Large intestine (tissue), 3 donors: ENCODE measurements around the gene PTPRD. TPM values are rescaled to one million over a fixed set of nuclear protein-coding genes. Genes with fewer than 3 reads are reported as not detected.

Source experiments
- DNase-seq, 2 donors: peaks; one replicate each; pipeline versions ENCODE4 v3.0.0 to v3.0.0-alpha.2; 2013
- H3K27ac ChIP-seq: one replicate; pipeline ENCODE4 v1.5.1; 2013; ENCODE audit warnings: low read length
- H3K27me3 ChIP-seq: 2 replicates; pipeline ENCODE4 v1.6.1; 2013; ENCODE audit warnings: low read length; ENCODE audit not compliant: control insufficient read depth, insufficient read depth
- H3K36me3 ChIP-seq: 2 replicates; pipeline ENCODE4 v1.6.1; 2013; ENCODE audit warnings: low read length; ENCODE audit not compliant: control insufficient read depth, insufficient read depth
- H3K4me1 ChIP-seq: one replicate; pipeline ENCODE4 v1.6.1; 2013; ENCODE audit warnings: low read length; ENCODE audit not compliant: control insufficient read depth, insufficient read depth
- H3K4me3 ChIP-seq: one replicate; pipeline ENCODE4 v1.5.1; 2013; ENCODE audit warnings: low read length
- H3K9me3 ChIP-seq: one replicate; pipeline ENCODE4 v1.6.1; 2013; ENCODE audit warnings: mild to moderate bottlenecking, low read depth, low read length, moderate library complexity; ENCODE audit not compliant: control insufficient read depth
- WGBS: methylation state at CpG from one replicate; pipeline ENCODE4 v1.1.5; 2013; ENCODE audit warnings: low lambda C conversion rate; ENCODE audit not compliant: insufficient coverage; 5-methylcytosine and 5-hydroxymethylcytosine counted together
- polyA plus RNA-seq: library from polyadenylated mRNA; unstranded; fragments of 120-200 nt; gene quantifications from one replicate; pipeline ENCODE4 v1.2.1, GENCODE V29; 2013

Gene PTPRD
- polyA plus RNA-seq, 1 donor: 12.0 TPM

DNA sequence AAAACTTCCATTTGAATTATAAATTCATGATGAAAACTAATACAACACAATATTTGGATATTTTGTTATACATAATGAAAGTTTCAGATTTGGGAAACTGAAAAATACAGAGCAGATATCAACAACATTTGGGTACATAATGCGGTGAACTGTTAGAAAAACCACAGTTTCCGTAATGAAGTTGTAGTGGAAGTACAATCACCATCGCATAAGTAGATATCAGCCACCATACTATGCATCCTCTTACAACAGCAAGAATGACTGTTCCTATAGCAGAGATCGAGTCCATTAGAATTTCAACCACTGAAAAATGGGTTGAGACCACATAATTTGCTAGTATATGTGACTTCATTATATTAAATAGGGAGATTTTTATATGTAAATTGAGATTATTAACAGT, 2043.0 kb downstream of the PTPRD start:
- Histone ChIP-seq H3K4me1 (no peaks in the 10 kb centered on the region), H3K27me3 (no peaks in the 10 kb centered on the region), H3K4me3 (no peak overlapping the region), H3K9me3 (no peaks in the 10 kb centered on the region), H3K27ac (no peak overlapping the region), H3K36me3 (no peaks in the 10 kb centered on the region)
- DNase-seq: no peak
- 80% methylated on average over 1 of the region's 4 CpGs for WGBS

DNA sequence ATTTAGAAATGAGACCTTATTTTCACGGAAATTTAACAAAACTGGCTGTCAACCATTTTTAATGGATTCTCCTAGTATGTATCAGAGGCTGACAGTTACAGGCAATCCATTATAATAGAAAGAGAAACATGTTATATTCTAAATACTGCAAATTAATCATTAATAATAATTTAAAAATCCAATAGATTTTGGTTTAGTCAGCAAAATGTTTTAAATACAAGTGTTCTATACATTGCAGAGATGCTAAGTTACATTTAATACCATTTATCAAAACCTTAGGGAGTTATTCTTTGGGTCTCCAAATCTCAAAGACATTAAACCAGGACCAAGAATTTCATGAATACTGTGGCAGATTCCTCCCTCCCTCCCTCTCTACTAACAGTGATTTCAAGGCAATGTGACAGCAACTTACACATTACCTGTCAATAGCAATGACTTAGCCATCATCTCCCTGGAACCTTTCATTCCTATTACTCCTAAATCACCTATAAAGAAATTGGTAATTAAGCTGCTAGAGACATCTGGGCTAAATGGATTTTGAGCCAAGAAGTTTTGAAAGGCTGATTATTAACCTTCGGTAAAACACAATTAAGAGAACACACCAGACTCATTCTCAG, 2044.7 kb downstream of the PTPRD start:
- H3K4me1 ChIP-seq: no peaks in the 10 kb centered on the region
- no peaks in the 10 kb centered on the region for H3K27me3 ChIP-seq
- no peaks in the 10 kb centered on the region for H3K9me3 ChIP-seq
- H3K4me3 ChIP-seq: no peak overlapping the region
- H3K27ac ChIP-seq: no peak overlapping the region
- no peak for DNase-seq
- no peaks in the 10 kb centered on the region for H3K36me3 ChIP-seq
- WGBS: 89% methylated on average over 1 of the region's 2 CpGs

DNA sequence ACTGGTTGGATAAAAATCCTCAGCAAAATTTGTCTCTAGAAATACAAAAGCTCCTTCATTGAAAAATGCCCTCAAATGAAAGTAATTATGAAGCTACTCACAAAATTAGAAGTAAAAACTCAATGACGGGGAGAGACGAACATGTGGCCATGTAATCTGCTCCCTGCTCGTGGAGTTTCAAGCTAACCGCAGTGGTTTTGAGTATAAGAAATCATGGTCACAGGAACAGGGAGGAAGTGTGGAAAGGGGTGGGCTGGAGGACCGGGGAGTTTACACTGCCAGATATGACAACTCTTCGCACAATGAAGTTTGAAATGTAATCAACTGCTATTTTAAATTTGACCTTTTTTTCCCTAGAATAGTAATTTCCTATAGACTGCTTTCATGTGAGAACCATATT, 2047.8 kb downstream of the PTPRD start:
- Histone ChIP-seq H3K27ac (no peak overlapping the region), H3K27me3 (no peaks in the 10 kb centered on the region), H3K36me3 (no peaks in the 10 kb centered on the region), H3K4me1 (no peaks in the 10 kb centered on the region), H3K4me3 (no peak overlapping the region), H3K9me3 (no peaks in the 10 kb centered on the region)
- DNase-seq: no peak
- WGBS: no CpG with 5 or more reads among the region's 6 CpGs

DNA sequence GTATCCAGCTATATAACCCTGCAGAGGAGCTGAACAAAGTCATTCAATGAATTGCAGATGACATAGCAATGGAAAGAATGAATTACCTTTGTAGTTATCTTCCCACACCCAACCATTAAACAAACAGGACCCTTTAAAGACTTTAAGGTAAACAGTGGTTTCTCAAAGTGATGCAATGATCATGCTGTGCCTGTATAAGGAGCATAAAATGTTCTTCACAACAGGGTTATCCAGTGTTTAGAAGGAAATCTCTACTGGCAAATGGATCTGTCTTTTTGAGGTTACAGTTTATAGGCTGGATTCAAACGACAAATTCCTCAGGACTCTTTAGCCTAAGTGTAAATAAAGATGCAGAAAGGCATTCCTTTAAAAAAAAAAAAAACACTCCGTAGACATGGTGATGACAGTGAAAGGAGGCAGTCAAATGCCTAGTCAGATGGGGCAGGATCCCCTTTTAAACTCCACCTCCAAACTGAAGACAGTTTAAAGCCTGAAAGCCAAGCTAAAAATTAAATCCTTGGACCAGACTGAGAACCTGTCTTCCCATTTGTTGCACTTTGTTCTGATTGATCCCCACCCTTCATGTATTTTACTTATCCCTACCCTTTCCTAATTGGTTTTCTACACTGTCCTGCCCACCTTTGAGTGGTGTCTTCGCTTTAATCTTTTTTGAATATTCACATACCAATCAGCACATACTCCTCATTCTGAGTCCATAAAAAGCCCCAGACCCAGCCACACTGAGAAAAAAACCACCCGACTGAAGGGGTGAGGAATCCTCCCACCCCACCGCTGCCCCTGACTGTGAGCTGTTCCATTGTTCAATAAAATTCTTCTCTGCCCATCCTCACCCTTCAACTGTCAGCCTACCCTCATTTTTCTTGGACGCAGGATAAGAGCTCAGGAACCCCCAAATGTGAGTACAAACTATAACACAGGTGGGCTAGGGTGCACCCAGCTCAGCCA, 2052.0 kb downstream of the PTPRD start:
- Histone ChIP-seq H3K9me3 (no peaks in the 10 kb centered on the region), H3K4me3 (no peak overlapping the region), H3K27ac (no peak overlapping the region), H3K36me3 (no peaks in the 10 kb centered on the region), H3K27me3 (no peaks in the 10 kb centered on the region), H3K4me1 (no peaks in the 10 kb centered on the region)
- WGBS: 100% methylated on average over 1 of the region's 6 CpGs
- peak in 1 of 2 donors; percentile 8 for DNase-seq

DNA sequence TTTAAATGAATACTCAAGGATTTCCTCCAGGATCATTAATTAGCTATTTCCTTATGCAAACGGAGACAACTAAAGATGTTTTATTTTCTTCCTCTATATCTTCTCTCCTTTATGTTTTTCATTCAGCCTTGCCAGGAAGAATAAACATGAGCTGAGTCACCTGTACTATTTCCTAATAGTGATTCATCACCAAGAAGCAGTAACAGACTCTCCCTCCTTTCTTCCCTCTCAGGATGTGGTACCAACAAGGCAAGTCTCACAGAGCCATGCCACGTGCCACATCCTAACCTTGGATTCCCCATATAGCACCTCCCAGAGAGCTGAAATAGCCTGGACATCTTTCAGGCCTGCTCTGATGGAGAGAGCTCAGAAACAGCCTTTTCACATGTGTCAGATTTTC, 2054.6 kb downstream of the PTPRD start:
- no peaks in the 10 kb centered on the region for H3K27me3 ChIP-seq
- no peaks in the 10 kb centered on the region for H3K9me3 ChIP-seq
- no peaks in the 10 kb centered on the region for H3K4me1 ChIP-seq
- WGBS: 89% methylated on average over 1 of the region's 2 CpGs
- no peak overlapping the region for H3K27ac ChIP-seq
- no peaks in the 10 kb centered on the region for H3K36me3 ChIP-seq
- no peak overlapping the region for H3K4me3 ChIP-seq
- DNase-seq: no peak

DNA sequence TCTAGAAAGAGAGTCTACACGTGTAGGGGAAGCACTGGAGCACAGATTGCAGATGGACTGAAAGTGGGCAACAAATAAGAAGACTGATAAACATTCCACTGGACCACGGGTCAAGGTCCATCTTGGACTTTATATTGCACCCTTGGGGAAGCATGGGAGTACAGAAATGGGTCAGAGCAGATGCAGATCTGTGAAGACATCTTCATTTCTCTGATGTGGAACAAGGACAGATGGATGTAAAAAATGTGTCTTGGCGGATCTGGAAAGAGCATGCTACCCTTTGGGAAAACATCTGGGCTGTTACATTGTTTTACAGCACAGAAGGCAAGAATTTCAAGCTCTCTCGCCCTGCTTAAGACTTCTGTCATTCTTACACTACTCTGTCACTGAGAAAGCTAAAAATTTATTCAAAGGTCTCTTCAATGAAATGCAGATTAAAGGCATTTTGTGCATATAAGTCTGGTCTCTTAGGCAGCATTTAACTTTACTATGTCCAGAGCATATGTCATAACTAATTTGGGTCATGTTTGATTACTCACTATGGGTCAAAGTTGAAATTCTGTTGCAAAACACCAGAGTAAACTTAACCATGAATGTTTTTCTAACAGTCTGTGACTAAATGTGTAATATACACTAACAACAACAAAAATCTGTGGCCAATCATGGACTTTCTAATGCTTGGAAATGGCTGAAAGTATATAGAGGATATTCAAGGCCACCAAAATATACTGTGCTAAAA, 2056.9 kb downstream of the PTPRD start:
- Histone ChIP-seq H3K36me3 (no peaks in the 10 kb centered on the region), H3K4me1 (no peaks in the 10 kb centered on the region), H3K27ac (no peak overlapping the region), H3K9me3 (no peaks in the 10 kb centered on the region), H3K4me3 (no peak overlapping the region), H3K27me3 (no peaks in the 10 kb centered on the region)
- 54% methylated on average over 2 of the region's 4 CpGs for WGBS
- DNase-seq: peak in 1 of 2 donors; percentile 3

DNA sequence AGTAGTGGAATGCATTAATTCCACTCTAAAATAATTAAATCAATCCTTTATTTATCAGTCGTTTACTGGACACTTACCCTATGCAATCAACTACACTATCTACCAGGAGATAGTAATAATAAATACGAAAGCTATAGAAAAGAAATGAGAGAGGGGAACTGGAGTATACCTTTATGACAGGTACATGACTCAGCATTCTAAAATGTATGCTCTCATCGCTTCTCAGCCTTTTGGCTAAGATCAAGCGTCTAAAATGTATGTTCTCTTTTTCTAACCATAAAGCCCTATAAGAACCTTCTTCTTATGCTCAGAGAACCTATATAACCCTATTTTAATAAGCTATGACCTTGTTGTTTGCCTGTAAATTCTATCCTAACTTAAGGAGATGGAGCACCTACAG, 2059.4 kb downstream of the PTPRD start:
- Histone ChIP-seq H3K9me3 (no peaks in the 10 kb centered on the region), H3K27me3 (no peaks in the 10 kb centered on the region), H3K4me3 (no peak overlapping the region), H3K36me3 (no peaks in the 10 kb centered on the region), H3K27ac (no peak overlapping the region), H3K4me1 (no peaks in the 10 kb centered on the region)
- 93% methylated on average over 3 of the region's 4 CpGs for WGBS
- DNase-seq: no peak

DNA sequence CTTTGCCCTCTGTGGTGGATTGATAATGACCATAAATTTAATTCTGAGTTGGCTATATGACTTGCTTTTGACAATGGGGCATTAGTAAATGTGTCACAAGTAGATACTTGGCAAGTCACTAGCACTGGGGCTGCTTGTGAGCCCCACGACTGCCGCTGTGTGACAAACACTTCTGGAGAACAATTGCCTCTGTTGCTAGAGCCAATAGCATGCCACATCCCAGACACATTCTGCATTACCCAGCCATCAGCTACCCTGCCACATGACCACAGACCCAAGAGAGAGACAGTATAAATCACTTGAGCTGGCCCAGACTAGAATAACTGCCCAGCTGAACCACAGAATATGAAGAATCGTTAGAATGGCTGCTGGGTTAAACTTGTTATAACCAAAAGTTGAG, 2060.1 kb downstream of the PTPRD start:
- H3K27ac ChIP-seq: no peak overlapping the region
- no peak overlapping the region for H3K4me3 ChIP-seq
- no peaks in the 10 kb centered on the region for H3K4me1 ChIP-seq
- H3K27me3 ChIP-seq: no peaks in the 10 kb centered on the region
- no peaks in the 10 kb centered on the region for H3K9me3 ChIP-seq
- H3K36me3 ChIP-seq: no peaks in the 10 kb centered on the region
- no peak for DNase-seq
- WGBS: no CpG with 5 or more reads among the region's 3 CpGs

DNA sequence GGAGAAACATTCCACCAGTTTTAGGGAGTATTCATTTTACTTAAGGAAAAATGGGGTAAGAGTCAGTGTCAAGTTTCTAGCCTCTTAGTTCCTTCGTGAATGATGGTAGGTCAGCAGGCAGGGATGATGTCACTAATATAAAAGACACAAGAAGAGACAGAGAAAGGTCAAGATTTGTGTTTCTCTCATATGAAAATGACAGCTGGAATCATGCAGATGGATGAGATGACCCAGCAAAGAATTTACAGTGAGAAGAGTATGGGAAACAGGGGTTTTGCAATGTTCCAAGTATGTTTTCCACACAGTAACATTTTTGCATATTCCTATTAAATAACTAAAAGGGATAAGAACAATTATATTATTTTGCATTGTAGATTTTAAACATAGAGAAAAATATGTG, 2063.6 kb downstream of the PTPRD start:
- Histone ChIP-seq H3K4me3 (no peak overlapping the region), H3K9me3 (no peaks in the 10 kb centered on the region), H3K36me3 (no peaks in the 10 kb centered on the region), H3K4me1 (no peaks in the 10 kb centered on the region), H3K27me3 (no peaks in the 10 kb centered on the region), H3K27ac (no peak overlapping the region)
- no CpG with 5 or more reads among the region's 1 CpG for WGBS
- DNase-seq: no peak

DNA sequence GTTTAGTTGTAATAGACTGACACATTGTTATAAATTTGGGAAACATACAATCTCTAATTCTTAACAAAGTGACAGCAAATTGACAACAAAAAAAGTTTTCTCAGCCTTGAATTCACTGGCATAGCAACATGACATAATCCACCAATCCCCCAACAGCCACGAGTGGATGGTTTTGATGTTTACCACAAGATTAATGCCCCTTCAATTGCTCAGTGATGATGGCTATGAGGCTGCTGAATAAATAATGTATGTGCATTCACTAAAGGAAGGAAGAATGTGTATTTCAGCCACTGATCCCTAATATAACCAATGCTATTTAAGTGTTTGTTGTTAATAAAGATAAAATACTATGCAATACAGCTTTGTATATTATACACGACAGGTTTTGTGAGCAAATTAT, 2069.6 kb downstream of the PTPRD start:
- H3K4me3 ChIP-seq: no peak overlapping the region
- no peaks in the 10 kb centered on the region for H3K36me3 ChIP-seq
- no peak overlapping the region for H3K27ac ChIP-seq
- no peaks in the 10 kb centered on the region for H3K9me3 ChIP-seq
- DNase-seq: no peak
- WGBS: 100% methylated on average over 1 of the region's 2 CpGs
- H3K4me1 ChIP-seq: no peaks in the 10 kb centered on the region
- no peaks in the 10 kb centered on the region for H3K27me3 ChIP-seq
